RWPE1 (cell line): ENCODE data around the gene TWIST2.
A peak's percentile ranks its signal among the peaks of the same experiment; 100 is the strongest.

Experiments
- CTCF ChIA-PET: fragments of 350-600 bp; sonication (Branson Sonifier 250); formaldehyde crosslinking; extraction: SDS; loops from one replicate; lab custom pipeline; 2021; lab: Yijun Ruan, JAX
- POLR2A ChIA-PET: fragments of 400-600 bp; formaldehyde crosslinking; extraction: SDS; loops from one replicate; lab custom pipeline; 2020; ENCODE audit warnings: antibody characterized with exemption; ENCODE audit not compliant: low non-redundant PET; lab: Yijun Ruan, JAX
- DNase-seq: peaks from one replicate; pipeline ENCODE4 v3.0.0; 2012; ENCODE audit warnings: low spot score
- H3K27ac ChIP-seq: fragments of 450-650 bp; 2 replicates; pipeline ENCODE4 v1.5.1; 2017
- CTCF ChIP-seq: fragments of 450-650 bp; conservative IDR thresholded peaks from 2 replicates; pipeline ENCODE4 v1.5.1; 2017; ENCODE audit warnings: low read depth, mild to moderate bottlenecking

TWIST2 gene

DNA sequence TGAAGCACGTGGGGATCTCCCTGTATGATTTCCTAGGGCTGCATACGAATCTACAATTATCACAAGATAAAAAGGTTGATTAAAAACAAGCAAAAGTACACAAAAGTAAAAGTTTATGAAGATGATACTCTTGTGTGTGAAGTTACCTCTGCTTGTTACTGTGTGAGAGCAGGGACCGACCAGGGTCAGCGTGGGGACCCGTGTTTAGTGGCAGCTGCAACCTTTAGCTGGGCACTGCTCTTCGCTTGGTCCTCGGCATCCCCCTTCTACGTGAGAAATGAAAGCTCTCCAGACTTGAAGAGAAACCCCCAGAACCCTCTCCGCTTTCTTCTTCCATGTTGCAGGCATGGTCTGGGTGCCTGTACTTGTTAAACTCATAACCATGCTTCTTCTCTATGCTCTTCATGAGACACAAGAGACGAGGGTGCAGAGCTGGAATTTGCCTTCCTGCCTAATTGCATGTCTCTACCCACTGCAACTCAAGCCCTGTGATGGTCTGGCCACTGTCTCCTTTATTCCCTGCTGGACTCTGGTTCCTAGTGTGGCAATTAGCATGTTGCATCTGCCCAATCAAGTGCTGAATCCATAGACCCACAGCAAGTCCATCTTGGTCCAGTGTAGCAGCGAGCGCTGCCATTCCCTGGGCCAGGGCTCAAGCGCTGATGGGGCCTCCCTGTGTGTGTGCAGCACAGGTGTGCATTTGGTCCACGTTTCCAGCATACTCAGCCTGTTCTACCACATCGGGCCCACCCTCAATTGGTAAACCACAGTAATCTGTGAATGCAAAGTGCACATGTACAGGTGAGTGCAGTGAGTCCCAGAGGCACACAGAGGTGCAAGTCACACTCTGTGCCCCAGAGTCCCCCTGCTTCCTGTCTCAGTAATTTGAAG, 88.5 kb downstream of the TWIST2 start:
- no peak for TF ChIP-seq CTCF
- no peak for DNase-seq
- POLR2A ChIA-PET: no interaction called here
- no peak overlapping the region for H3K27ac ChIP-seq
- CTCF ChIA-PET: no interaction called here

DNA sequence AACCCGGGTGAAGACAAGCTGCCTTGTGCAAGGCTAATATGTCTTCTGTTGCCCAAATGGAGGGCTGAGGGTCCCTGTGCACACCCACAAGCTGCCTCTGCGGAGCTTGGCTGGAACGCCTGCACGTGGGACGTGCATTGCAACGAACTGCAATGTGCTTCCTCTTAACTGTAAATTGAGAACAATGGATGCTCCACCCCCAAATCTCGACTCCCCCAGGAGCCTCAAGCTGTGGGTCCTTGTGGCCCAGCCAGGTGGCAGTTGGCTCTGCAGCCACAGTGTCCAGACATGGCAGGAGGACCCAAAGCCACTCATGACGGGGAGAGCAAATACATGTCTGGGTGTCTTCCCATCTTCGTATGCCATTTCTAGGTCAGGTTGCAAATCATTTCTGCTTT, 90.1 kb downstream of the TWIST2 start:
- CTCF ChIA-PET: interaction anchor here (0.6 kb wide), 1 partner anchor 16 kb away, joined by 5 read pairs; no protein-coding TSS in a partner anchor
- TF ChIP-seq CTCF: no peak
- DNase-seq: no peak
- POLR2A ChIA-PET: no interaction called here
- peak overlapping the region; percentile 93 for H3K27ac ChIP-seq

- DNase-seq: peak; percentile 77
- CTCF ChIA-PET: interaction anchor here (0.6 kb wide), 1 partner anchor 15 kb away, joined by 5 read pairs; no protein-coding TSS in a partner anchor
- no peak for TF ChIP-seq CTCF
- H3K27ac ChIP-seq: peak overlapping the region; percentile 93
- POLR2A ChIA-PET: no interaction called here
These were observed 90.6 kb downstream of the TWIST2 start for GRCh38 chr2:238938401-238939055.

DNA sequence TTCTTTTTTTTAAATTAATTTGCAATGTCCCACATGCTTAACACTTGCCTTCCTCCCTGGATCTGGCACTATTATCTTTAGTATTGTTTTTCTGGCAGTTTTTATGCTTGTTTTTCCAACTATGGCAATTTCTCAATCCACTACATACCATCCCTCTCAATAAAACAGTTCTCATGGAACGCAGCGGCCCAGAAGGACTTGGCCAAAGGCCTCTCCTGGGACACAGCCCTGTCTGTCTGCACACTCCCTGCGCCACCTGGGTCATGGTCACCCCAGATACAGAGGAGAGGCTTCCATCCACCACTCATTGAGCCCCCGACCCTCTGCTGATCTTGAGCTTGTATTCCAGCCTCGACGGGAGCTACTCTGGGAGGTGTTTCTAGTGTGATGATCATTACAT, 91.2 kb downstream of the TWIST2 start:
- no peak for DNase-seq
- ChIA-PET CTCF (no interaction called here), POLR2A (no interaction called here)
- H3K27ac ChIP-seq: peak overlapping the region; percentile 93
- no peak for TF ChIP-seq CTCF

- POLR2A ChIA-PET: no interaction called here
- CTCF ChIA-PET: interaction anchor here (0.6 kb wide), 1 partner anchor 277 kb away, joined by 3 read pairs; no protein-coding TSS in a partner anchor
- no peak for DNase-seq
- peak overlapping the region; percentile 93 for H3K27ac ChIP-seq
- TF ChIP-seq CTCF: no peak
These were observed 91.9 kb downstream of the TWIST2 start for GRCh38 chr2:238939521-238940403.
